Karpas-422 (cell line): ENCODE data around the gene CCNQ. TPM values are rescaled to one million over a fixed set of nuclear protein-coding genes. Genes with fewer than 3 reads are reported as not detected.

Experiments
- DNase-seq: peaks from one replicate; pipeline ENCODE4 v3.0.0-alpha.2; 2015
- H2AFZ ChIP-seq: fragments of 200-600 bp; sonication (generic); 2 replicates; pipeline ENCODE4 v1.6.1; 2014; ENCODE audit warnings: antibody characterized with exemption, low read length, mixed read lengths
- H3K27ac ChIP-seq: fragments of 200-600 bp; sonication (generic); 2 replicates; pipeline ENCODE4 v1.5.1; 2014; ENCODE audit warnings: mild to moderate bottlenecking, low read length, moderate library complexity
- H3K27me3 ChIP-seq: fragments of 200-600 bp; sonication (generic); 2 replicates; pipeline ENCODE4 v1.6.1; 2014; ENCODE audit warnings: low read length, mixed read lengths
- H3K36me3 ChIP-seq: fragments of 200-600 bp; sonication (generic); 2 replicates; pipeline ENCODE4 v1.6.1; 2014; ENCODE audit warnings: low read length, mixed read lengths; ENCODE audit not compliant: insufficient read depth
- H3K4me1 ChIP-seq: fragments of 200-600 bp; sonication (generic); 2 replicates; pipeline ENCODE4 v1.6.1; 2014; ENCODE audit warnings: mild to moderate bottlenecking, low read length, mixed read lengths
- H3K4me2 ChIP-seq: fragments of 200-600 bp; sonication (generic); 2 replicates; pipeline ENCODE4 v1.6.1; 2014; ENCODE audit warnings: low read length, low read depth, mild to moderate bottlenecking; ENCODE audit not compliant: poor library complexity, severe bottlenecking
- H3K4me3 ChIP-seq: fragments of 200-600 bp; sonication (generic); 2 replicates; pipeline ENCODE4 v1.5.1; 2014; ENCODE audit warnings: mild to moderate bottlenecking, antibody characterized with exemption, low read length, mixed read lengths
- H3K79me2 ChIP-seq: fragments of 200-600 bp; sonication (generic); 2 replicates; pipeline ENCODE4 v1.6.1; 2014; ENCODE audit warnings: mild to moderate bottlenecking, low read length, mixed read lengths
- H3K9ac ChIP-seq: fragments of 200-600 bp; sonication (generic); 2 replicates; pipeline ENCODE4 v1.6.0; 2014; ENCODE audit warnings: low read length
- H3K9me2 ChIP-seq: fragments of 200-600 bp; sonication (generic), shearing (Covaris generic); replicated peaks from 2 replicates; pipeline ENCODE4 v1.6.0; 2014; ENCODE audit warnings: mild to moderate bottlenecking, low read length, moderate library complexity; ENCODE audit not compliant: insufficient read depth
- H3K9me3 ChIP-seq: fragments of 300-700, 200-600 bp; sonication (generic); 2 replicates; pipeline ENCODE4 v1.6.1; 2014; ENCODE audit warnings: low read length, mixed read lengths
- H4K20me1 ChIP-seq: fragments of 200-600 bp; sonication (generic); 2 replicates; pipeline ENCODE4 v1.6.1; 2014; ENCODE audit warnings: mild to moderate bottlenecking, antibody characterized with exemption, low read length, low read depth; ENCODE audit not compliant: insufficient read depth
- total RNA-seq: library from RNA; depleted of rRNA; stranded (reverse); fragments of >200 nt; shearing (Covaris generic); gene quantifications from 2 replicates; pipeline ENCODE4 v1.2.3, GENCODE V29; 2014; ENCODE audit warnings: low replicate concordance

The CCNQ gene
- total RNA-seq, 1 experiment from 2014 or later: 29.1 TPM

- H3K4me1 ChIP-seq: peaks cover 7% of the 10 kb centered on the region
- no peak overlapping the region for H2AFZ ChIP-seq
- no peaks in the 10 kb centered on the region for H3K79me2 ChIP-seq
- no peaks in the 10 kb centered on the region for H3K27me3 ChIP-seq
- no peak overlapping the region for H3K4me3 ChIP-seq
- DNase-seq: no peak
- H3K9ac ChIP-seq: no peak overlapping the region
- H3K4me2 ChIP-seq: no peak overlapping the region
- no peak overlapping the region for H3K27ac ChIP-seq
- H3K9me3 ChIP-seq: no peaks in the 10 kb centered on the region
- H3K9me2 ChIP-seq: no peaks in the 10 kb centered on the region
- no peaks in the 10 kb centered on the region for H3K36me3 ChIP-seq
- H4K20me1 ChIP-seq: no peaks in the 10 kb centered on the region
These were observed 27.2 kb upstream of the CCNQ start for GRCh38 chrX:153626025-153626633.

- H3K27me3 ChIP-seq: no peaks in the 10 kb centered on the region
These were observed 26.5 kb upstream of the CCNQ start for GRCh38 chrX:153625271-153626024.

GRCh38 chrX:153624196-153625091 is 25.5 kb upstream of the CCNQ start:
- H3K27me3 ChIP-seq: no peaks in the 10 kb centered on the region
- H3K4me2 ChIP-seq: no peak overlapping the region
- H3K4me1 ChIP-seq: peaks cover 7% of the 10 kb centered on the region
- no peak overlapping the region for H3K4me3 ChIP-seq
- no peaks in the 10 kb centered on the region for H3K79me2 ChIP-seq
- H2AFZ ChIP-seq: no peak overlapping the region
- H3K27ac ChIP-seq: no peak overlapping the region
- no peaks in the 10 kb centered on the region for H4K20me1 ChIP-seq
- H3K9me2 ChIP-seq: no peaks in the 10 kb centered on the region
- no peak overlapping the region for H3K9ac ChIP-seq
- no peak for DNase-seq
- H3K36me3 ChIP-seq: no peaks in the 10 kb centered on the region
- H3K9me3 ChIP-seq: no peaks in the 10 kb centered on the region

More at GRCh38 chrX:153625271-153626024, 26.5 kb upstream of the CCNQ start:
- H3K79me2 ChIP-seq: no peaks in the 10 kb centered on the region
- no peak overlapping the region for H2AFZ ChIP-seq
- H4K20me1 ChIP-seq: no peaks in the 10 kb centered on the region
- DNase-seq: no peak
- H3K36me3 ChIP-seq: no peaks in the 10 kb centered on the region
- no peaks in the 10 kb centered on the region for H3K9me3 ChIP-seq
- H3K4me1 ChIP-seq: peaks cover 7% of the 10 kb centered on the region
- H3K27ac ChIP-seq: no peak overlapping the region
- no peak overlapping the region for H3K4me2 ChIP-seq
- no peaks in the 10 kb centered on the region for H3K9me2 ChIP-seq
- H3K9ac ChIP-seq: no peak overlapping the region
- no peak overlapping the region for H3K4me3 ChIP-seq

- H3K79me2 ChIP-seq: no peaks in the 10 kb centered on the region
- no peaks in the 10 kb centered on the region for H3K9me2 ChIP-seq
- no peak overlapping the region for H3K4me3 ChIP-seq
- no peak overlapping the region for H3K4me2 ChIP-seq
- H3K9ac ChIP-seq: no peak overlapping the region
- H3K27me3 ChIP-seq: no peaks in the 10 kb centered on the region
- no peak for DNase-seq
- no peaks in the 10 kb centered on the region for H3K9me3 ChIP-seq
- no peak overlapping the region for H2AFZ ChIP-seq
- H3K4me1 ChIP-seq: peaks cover 7% of the 10 kb centered on the region
- no peaks in the 10 kb centered on the region for H3K36me3 ChIP-seq
- H4K20me1 ChIP-seq: no peaks in the 10 kb centered on the region
- H3K27ac ChIP-seq: no peak overlapping the region
These were observed 24.5 kb upstream of the CCNQ start for GRCh38 chrX:153623310-153624029.

GRCh38 chrX:153622661-153623309 is 23.8 kb upstream of the CCNQ start:
- Histone ChIP-seq H3K36me3 (no peaks in the 10 kb centered on the region), H2AFZ (no peak overlapping the region), H4K20me1 (no peaks in the 10 kb centered on the region), H3K27ac (no peak overlapping the region), H3K79me2 (no peaks in the 10 kb centered on the region), H3K4me3 (no peak overlapping the region), H3K27me3 (no peaks in the 10 kb centered on the region), H3K9ac (no peak overlapping the region), H3K9me2 (no peaks in the 10 kb centered on the region), H3K4me2 (no peak overlapping the region), H3K4me1 (peaks cover 7% of the 10 kb centered on the region), H3K9me3 (no peaks in the 10 kb centered on the region)
- DNase-seq: no peak

- no peak overlapping the region for H3K4me3 ChIP-seq
- no peaks in the 10 kb centered on the region for H3K79me2 ChIP-seq
- H3K9ac ChIP-seq: no peak overlapping the region
- no peak overlapping the region for H3K27ac ChIP-seq
- H2AFZ ChIP-seq: no peak overlapping the region
- H3K9me3 ChIP-seq: no peaks in the 10 kb centered on the region
- H4K20me1 ChIP-seq: no peaks in the 10 kb centered on the region
- no peaks in the 10 kb centered on the region for H3K27me3 ChIP-seq
- no peaks in the 10 kb centered on the region for H3K9me2 ChIP-seq
- H3K36me3 ChIP-seq: no peaks in the 10 kb centered on the region
- DNase-seq: no peak
- H3K4me1 ChIP-seq: peaks cover 13% of the 10 kb centered on the region
- H3K4me2 ChIP-seq: no peak overlapping the region
These were observed 23.1 kb upstream of the CCNQ start for GRCh38 chrX:153621949-153622598.

GRCh38 chrX:153620576-153620975 is 21.6 kb upstream of the CCNQ start:
- H3K9me3 ChIP-seq: no peaks in the 10 kb centered on the region
- no peaks in the 10 kb centered on the region for H4K20me1 ChIP-seq
- no peak overlapping the region for H3K27ac ChIP-seq
- no peaks in the 10 kb centered on the region for H3K9me2 ChIP-seq
- H2AFZ ChIP-seq: no peak overlapping the region
- no peak for DNase-seq
- H3K79me2 ChIP-seq: no peaks in the 10 kb centered on the region
- no peak overlapping the region for H3K9ac ChIP-seq
- no peak overlapping the region for H3K4me2 ChIP-seq
- no peaks in the 10 kb centered on the region for H3K36me3 ChIP-seq
- no peaks in the 10 kb centered on the region for H3K27me3 ChIP-seq
- H3K4me3 ChIP-seq: no peak overlapping the region
- peaks cover 6% of the 10 kb centered on the region for H3K4me1 ChIP-seq
